Smooth muscle cell (in vitro differentiated cells): ENCODE results near the gene IL33. TPM values are rescaled to one million over a fixed set of nuclear protein-coding genes. Genes with fewer than 3 reads are reported as not detected.

Experiments used
- DNase-seq: peaks from one replicate; lab custom pipeline; 2025; ENCODE audit not compliant: unreplicated experiment; lab: John Stamatoyannopoulos, UW
- H2AFZ ChIP-seq: fragments of 200-600 bp; sonication (generic); 2 replicates; pipeline ENCODE4 v1.6.0; 2016; ENCODE audit warnings: antibody characterized with exemption, low read depth, mild to moderate bottlenecking
- H3F3A ChIP-seq: fragments of 200-600 bp; sonication (generic); 2 replicates; pipeline ENCODE4 v1.6.0; 2017; ENCODE audit warnings: antibody characterized with exemption, low read depth
- H3K27ac ChIP-seq: fragments of 200-600 bp; sonication (generic); 2 replicates; pipeline ENCODE4 v1.5.1; 2016; ENCODE audit warnings: low read depth, mild to moderate bottlenecking
- H3K27me3 ChIP-seq: fragments of 200-600 bp; sonication (generic); 2 replicates; pipeline ENCODE4 v1.6.1; 2016; ENCODE audit warnings: low read depth, mild to moderate bottlenecking
- H3K36me3 ChIP-seq: fragments of 200-600 bp; sonication (generic); 2 replicates; pipeline ENCODE4 v1.5.1; 2016; ENCODE audit warnings: low read depth
- H3K4me1 ChIP-seq: fragments of 200-600 bp; sonication (generic); 2 replicates; pipeline ENCODE4 v1.5.1; 2016; ENCODE audit warnings: low read depth
- H3K4me2 ChIP-seq: fragments of 200-600 bp; sonication (generic); 2 replicates; pipeline ENCODE4 v1.6.0; 2016; ENCODE audit warnings: mild to moderate bottlenecking
- H3K4me3 ChIP-seq: fragments of 200-600 bp; sonication (generic); 2 replicates; pipeline ENCODE4 v1.5.1; 2016; ENCODE audit warnings: mild to moderate bottlenecking
- H3K79me2 ChIP-seq: fragments of 200-600 bp; sonication (generic); 2 replicates; pipeline ENCODE4 v1.6.0; 2016; ENCODE audit warnings: low read depth, mild to moderate bottlenecking
- H3K9ac ChIP-seq: fragments of 200-600 bp; sonication (generic); 2 replicates; pipeline ENCODE4 v1.6.0; 2016; ENCODE audit warnings: low read depth
- H3K9me3 ChIP-seq: fragments of 200-600 bp; sonication (generic); replicated peaks from 2 replicates; pipeline ENCODE4 v1.5.1; 2016; ENCODE audit warnings: low read depth
- H4K20me1 ChIP-seq: fragments of 200-600 bp; sonication (generic); 2 replicates; pipeline ENCODE4 v1.6.0; 2016; ENCODE audit warnings: low read depth
- WGBS: methylation state at CpG from one replicate; pipeline ENCODE4 v1.1.7; 2016; ENCODE audit warnings: low lambda C conversion rate; 5-methylcytosine and 5-hydroxymethylcytosine counted together
- polyA plus RNA-seq: library from polyadenylated mRNA; unstranded; fragments of >200 nt; fragmentation: Nextera tagmentation; extraction: Ambion mirVana; gene quantifications from 2 replicates; pipeline ENCODE4 v1.2.1, GENCODE V29; 2016
- total RNA-seq: library from RNA; depleted of rRNA; stranded (reverse); fragments of >200 nt; gene quantifications from 2 replicates; pipeline ENCODE4 v1.2.3, GENCODE V29; 2014
- TF ChIP-seq, protein P1 (sequence below): fragments of 200-600 bp; sonication (generic); IDR thresholded peaks from 2 replicates; pipeline ENCODE4 v1.5.1; 2017; ENCODE audit warnings: borderline replicate concordance, mild to moderate bottlenecking, antibody characterized with exemption; ENCODE audit not compliant: insufficient read depth, poor library complexity, severe bottlenecking

The IL33 gene
- total and polyA plus RNA-seq, 2 experiments from 2014 or later = 6.7 to 14.4 TPM

DNA sequence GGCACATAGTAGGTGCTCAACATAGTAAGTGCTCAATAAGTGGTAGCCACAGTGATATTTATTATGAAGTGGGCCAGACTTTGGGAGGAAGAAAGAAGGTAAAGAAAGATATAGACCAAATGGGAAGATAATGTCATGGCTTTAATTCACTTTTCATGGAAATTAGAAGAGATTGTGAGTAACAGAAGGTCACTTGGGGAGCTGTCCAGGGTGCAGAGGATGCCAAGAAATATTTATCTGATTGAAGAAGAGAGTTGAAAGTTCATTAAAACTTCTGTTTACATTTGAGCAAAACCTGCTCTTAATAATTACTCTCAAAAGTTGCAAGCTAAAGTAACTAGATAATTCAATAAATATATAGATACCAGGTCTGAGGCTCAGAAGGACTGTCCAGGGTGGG lies 28.3 kb upstream of the IL33 start:
- no peak overlapping the region for H2AFZ ChIP-seq

DNA sequence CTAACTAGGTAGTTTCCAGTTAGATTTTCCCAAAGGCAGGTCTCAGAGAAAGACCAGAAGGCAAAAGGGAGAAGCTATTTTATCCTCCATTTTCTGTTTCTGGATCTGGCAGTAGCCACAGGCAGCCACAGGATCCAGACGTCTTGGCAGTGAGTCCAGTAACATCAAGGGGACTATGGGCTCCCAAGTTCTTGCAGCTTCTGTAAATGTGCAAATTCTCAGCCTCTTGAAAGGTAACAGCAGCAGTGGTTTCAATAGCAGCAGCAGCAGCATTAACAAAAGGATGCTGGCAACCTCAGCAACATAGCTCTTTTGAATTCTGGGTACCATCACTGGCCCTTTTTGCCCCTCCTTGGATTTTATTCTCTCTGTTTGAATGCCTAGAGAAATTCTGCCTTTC lies 27.1 kb upstream of the IL33 start:
- Histone ChIP-seq H3K4me2 (no peak overlapping the region), H3F3A (no peaks in the 10 kb centered on the region), H4K20me1 (no peaks in the 10 kb centered on the region), H3K4me1 (no peaks in the 10 kb centered on the region), H3K9me3 (no peaks in the 10 kb centered on the region), H3K27ac (no peak overlapping the region), H2AFZ (no peak overlapping the region), H3K9ac (no peak overlapping the region), H3K79me2 (no peaks in the 10 kb centered on the region), H3K4me3 (no peak overlapping the region), H3K27me3 (no peaks in the 10 kb centered on the region), H3K36me3 (no peaks in the 10 kb centered on the region)
- no peak for DNase-seq
- WGBS = 39% methylated on average over 1 of the region's 1 CpG
- TF ChIP-seq, protein P1, sequence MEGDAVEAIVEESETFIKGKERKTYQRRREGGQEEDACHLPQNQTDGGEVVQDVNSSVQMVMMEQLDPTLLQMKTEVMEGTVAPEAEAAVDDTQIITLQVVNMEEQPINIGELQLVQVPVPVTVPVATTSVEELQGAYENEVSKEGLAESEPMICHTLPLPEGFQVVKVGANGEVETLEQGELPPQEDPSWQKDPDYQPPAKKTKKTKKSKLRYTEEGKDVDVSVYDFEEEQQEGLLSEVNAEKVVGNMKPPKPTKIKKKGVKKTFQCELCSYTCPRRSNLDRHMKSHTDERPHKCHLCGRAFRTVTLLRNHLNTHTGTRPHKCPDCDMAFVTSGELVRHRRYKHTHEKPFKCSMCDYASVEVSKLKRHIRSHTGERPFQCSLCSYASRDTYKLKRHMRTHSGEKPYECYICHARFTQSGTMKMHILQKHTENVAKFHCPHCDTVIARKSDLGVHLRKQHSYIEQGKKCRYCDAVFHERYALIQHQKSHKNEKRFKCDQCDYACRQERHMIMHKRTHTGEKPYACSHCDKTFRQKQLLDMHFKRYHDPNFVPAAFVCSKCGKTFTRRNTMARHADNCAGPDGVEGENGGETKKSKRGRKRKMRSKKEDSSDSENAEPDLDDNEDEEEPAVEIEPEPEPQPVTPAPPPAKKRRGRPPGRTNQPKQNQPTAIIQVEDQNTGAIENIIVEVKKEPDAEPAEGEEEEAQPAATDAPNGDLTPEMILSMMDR = no peak

More for the DNA sequence above, 28.3 kb upstream of the IL33 start:
- Histone ChIP-seq H3K27me3 (no peaks in the 10 kb centered on the region), H3K4me2 (no peak overlapping the region), H3K27ac (no peak overlapping the region), H3K79me2 (no peaks in the 10 kb centered on the region), H3K9me3 (no peaks in the 10 kb centered on the region), H3K36me3 (no peaks in the 10 kb centered on the region), H3K4me3 (no peak overlapping the region), H3K9ac (no peak overlapping the region), H4K20me1 (no peaks in the 10 kb centered on the region), H3F3A (no peaks in the 10 kb centered on the region), H3K4me1 (no peaks in the 10 kb centered on the region)
- TF ChIP-seq, protein P1 = no peak
- DNase-seq = no peak

DNA sequence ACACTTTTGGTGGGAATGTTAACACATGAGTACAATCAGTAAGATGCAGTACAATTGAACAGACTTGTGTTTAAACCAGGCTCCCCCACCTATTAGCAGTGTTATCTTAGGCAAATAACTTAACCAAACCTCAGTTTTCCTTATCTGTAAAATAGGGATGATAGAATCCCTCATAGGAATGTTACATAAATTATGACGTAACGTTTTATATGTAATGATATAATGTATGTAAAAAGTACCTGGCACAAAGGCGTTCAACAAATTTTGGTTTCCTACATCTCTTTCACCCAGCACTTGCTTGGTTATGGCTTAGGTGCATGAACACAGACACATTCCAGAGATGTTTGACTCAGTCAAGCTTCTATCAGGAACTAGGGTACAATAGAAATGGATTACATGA lies 26.7 kb upstream of the IL33 start:
- Histone ChIP-seq H3F3A (no peaks in the 10 kb centered on the region), H4K20me1 (no peaks in the 10 kb centered on the region), H3K79me2 (no peaks in the 10 kb centered on the region), H2AFZ (no peak overlapping the region), H3K4me1 (no peaks in the 10 kb centered on the region), H3K27ac (no peak overlapping the region), H3K4me3 (no peak overlapping the region), H3K9me3 (no peaks in the 10 kb centered on the region), H3K9ac (no peak overlapping the region), H3K27me3 (no peaks in the 10 kb centered on the region), H3K4me2 (no peak overlapping the region), H3K36me3 (no peaks in the 10 kb centered on the region)
- no peak for DNase-seq
- 87% methylated on average over 3 of the region's 3 CpGs for WGBS
- TF ChIP-seq, protein P1 = no peak

DNA sequence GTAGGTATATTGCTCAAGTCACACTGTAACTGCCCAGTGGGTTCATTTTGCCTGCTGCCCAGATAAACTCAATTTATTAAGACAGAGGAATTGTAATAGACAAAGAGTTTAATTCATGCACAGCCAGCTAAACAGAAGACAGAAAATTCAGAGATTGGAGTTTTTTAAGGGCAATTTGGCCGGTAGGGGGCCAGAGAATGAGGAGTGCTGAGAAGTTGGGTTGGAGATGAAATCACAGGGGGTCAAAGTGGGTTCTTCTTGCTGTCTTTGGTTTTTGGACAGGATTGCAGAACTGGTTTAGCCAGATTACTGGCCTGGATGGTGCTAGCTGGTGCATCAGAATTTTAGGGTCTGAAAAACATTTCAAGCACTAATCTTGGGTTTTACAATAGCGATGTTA lies 20.7 kb upstream of the IL33 start:
- no peaks in the 10 kb centered on the region for H3F3A ChIP-seq
- 68% methylated on average over 2 of the region's 2 CpGs for WGBS
- no peak overlapping the region for H3K27ac ChIP-seq
- no peaks in the 10 kb centered on the region for H3K9me3 ChIP-seq
- H3K4me3 ChIP-seq = no peak overlapping the region
- no peaks in the 10 kb centered on the region for H4K20me1 ChIP-seq
- H3K4me2 ChIP-seq = no peak overlapping the region
- no peaks in the 10 kb centered on the region for H3K36me3 ChIP-seq
- no peaks in the 10 kb centered on the region for H3K79me2 ChIP-seq
- no peaks in the 10 kb centered on the region for H3K27me3 ChIP-seq
- TF ChIP-seq, protein P1 = peak; percentile 27
- H3K4me1 ChIP-seq = no peaks in the 10 kb centered on the region
- no peak overlapping the region for H3K9ac ChIP-seq
- H2AFZ ChIP-seq = no peak overlapping the region
- no peak for DNase-seq
